Measurements from ENCODE around the gene SLC24A3. TPM values are rescaled to one million over a fixed set of nuclear protein-coding genes. Genes with fewer than 3 reads are reported as not detected.

SLC24A3 gene
- total RNA-seq, 1 donor from 2014 or later, result 13.1 TPM

- Histone ChIP-seq H3K9me3 (no peaks in the 10 kb centered on the region), H3K4me1 (peaks cover 24% of the 10 kb centered on the region), H3K27ac (peak overlapping the region; percentile 55), H3K27me3 (no peaks in the 10 kb centered on the region), H3K36me3 (no peaks in the 10 kb centered on the region), H3K4me3 (no peak overlapping the region)
- TF ChIP-seq, protein P1, sequence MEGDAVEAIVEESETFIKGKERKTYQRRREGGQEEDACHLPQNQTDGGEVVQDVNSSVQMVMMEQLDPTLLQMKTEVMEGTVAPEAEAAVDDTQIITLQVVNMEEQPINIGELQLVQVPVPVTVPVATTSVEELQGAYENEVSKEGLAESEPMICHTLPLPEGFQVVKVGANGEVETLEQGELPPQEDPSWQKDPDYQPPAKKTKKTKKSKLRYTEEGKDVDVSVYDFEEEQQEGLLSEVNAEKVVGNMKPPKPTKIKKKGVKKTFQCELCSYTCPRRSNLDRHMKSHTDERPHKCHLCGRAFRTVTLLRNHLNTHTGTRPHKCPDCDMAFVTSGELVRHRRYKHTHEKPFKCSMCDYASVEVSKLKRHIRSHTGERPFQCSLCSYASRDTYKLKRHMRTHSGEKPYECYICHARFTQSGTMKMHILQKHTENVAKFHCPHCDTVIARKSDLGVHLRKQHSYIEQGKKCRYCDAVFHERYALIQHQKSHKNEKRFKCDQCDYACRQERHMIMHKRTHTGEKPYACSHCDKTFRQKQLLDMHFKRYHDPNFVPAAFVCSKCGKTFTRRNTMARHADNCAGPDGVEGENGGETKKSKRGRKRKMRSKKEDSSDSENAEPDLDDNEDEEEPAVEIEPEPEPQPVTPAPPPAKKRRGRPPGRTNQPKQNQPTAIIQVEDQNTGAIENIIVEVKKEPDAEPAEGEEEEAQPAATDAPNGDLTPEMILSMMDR (IDR thresholded peaks at IDR 0.05), result no peak
- intact Hi-C loops (cut with DNase I), result no loop called here
- DNase-seq (peak; percentile 72), ATAC-seq (peak; percentile 80)
These were observed 40.1 kb downstream of the SLC24A3 start for GRCh38 chr20:19252451-19253120.

GRCh38 chr20:19253316-19253715 lies 40.9 kb downstream of the SLC24A3 start:
- intact Hi-C loops (cut with DNase I), result no loop called here
- no peak overlapping the region for H3K4me3 ChIP-seq
- H3K9me3 ChIP-seq, result no peaks in the 10 kb centered on the region
- DNase-seq (no peak), ATAC-seq (no peak)
- H3K4me1 ChIP-seq, result peaks cover 24% of the 10 kb centered on the region
- H3K36me3 ChIP-seq, result no peaks in the 10 kb centered on the region
- no peaks in the 10 kb centered on the region for H3K27me3 ChIP-seq
- TF ChIP-seq, protein P1 (IDR thresholded peaks at IDR 0.05), result no peak
- peak overlapping the region; percentile 47 for H3K27ac ChIP-seq

DNA sequence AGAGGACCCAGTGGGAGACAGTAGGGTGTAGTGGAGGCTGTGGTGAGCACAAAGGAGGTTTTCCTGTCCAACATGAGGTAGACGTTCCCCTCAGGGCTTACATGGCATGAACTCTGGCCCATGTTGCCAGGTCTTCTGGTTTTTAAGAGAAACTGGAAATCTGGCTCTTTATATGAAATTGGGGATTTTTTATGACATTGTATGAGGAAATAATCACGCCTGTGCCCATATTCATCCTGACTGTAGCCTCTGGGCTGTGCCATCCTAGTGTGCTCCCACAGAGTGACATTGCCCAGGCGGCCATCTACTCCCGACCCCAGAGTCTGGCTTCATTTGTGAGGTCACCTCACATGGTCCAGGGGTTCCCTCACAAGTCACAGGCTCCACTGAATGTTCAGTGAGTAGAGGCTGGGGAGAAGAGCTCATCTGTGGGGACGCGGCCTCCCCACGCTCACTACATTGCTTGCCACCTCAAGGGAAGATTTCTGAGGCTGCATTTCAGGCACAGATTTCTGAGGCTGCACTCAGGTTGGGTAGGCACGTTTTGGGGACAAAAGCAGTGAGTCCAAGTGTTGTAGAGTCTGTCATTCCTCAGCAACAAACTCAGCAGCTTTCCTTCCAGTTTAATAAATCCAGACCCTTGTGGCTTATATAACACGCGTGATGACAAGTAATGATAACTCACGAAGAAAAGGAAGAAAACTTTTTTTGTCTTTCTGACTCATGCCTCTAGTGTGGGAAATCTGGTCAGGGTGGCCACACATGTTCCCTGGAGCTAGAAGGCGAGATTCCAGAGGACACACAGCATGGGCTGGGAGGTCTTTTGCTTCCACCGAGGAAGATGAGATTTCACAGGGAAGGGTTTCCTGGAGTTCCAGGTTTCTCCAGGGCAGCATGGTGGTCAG lies 41.7 kb downstream of the SLC24A3 start:
- ATAC-seq, result no peak
- no peaks in the 10 kb centered on the region for H3K9me3 ChIP-seq
- intact Hi-C loops (cut with DNase I), result no loop called here
- no peak overlapping the region for H3K27ac ChIP-seq
- TF ChIP-seq, protein P1 (IDR thresholded peaks at IDR 0.05), result no peak
- no peaks in the 10 kb centered on the region for H3K27me3 ChIP-seq
- no peak overlapping the region for H3K4me3 ChIP-seq
- DNase-seq, result no peak
- no peaks in the 10 kb centered on the region for H3K36me3 ChIP-seq
- peaks cover 24% of the 10 kb centered on the region for H3K4me1 ChIP-seq

DNA sequence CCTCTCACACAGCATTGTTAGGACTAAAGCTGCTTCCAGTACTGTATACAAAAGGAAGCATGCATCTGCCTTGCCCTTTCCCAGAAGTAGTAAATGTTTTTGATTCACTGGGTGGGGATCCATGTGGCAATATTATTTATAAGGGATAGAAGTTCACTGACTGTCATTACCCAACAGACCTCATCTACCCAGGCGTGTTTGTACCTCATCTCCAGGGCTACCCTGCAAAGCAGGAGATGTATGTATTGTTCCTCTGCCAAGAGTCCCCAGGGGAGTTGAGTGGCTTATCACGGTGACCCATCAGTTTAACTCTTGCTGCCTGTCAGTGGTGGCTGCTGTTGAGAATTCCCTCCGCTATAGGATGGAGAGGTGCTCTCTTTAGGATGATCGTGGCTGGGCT lies 42.5 kb downstream of the SLC24A3 start:
- ATAC-seq (no peak), DNase-seq (no peak)
- H3K27ac ChIP-seq, result no peak overlapping the region
- H3K36me3 ChIP-seq, result no peaks in the 10 kb centered on the region
- TF ChIP-seq, protein P1 (IDR thresholded peaks at IDR 0.05), result no peak
- no peaks in the 10 kb centered on the region for H3K27me3 ChIP-seq
- no peak overlapping the region for H3K4me3 ChIP-seq
- no peaks in the 10 kb centered on the region for H3K9me3 ChIP-seq
- H3K4me1 ChIP-seq, result peaks cover 24% of the 10 kb centered on the region
- intact Hi-C loops (cut with DNase I), result no loop called here

DNA sequence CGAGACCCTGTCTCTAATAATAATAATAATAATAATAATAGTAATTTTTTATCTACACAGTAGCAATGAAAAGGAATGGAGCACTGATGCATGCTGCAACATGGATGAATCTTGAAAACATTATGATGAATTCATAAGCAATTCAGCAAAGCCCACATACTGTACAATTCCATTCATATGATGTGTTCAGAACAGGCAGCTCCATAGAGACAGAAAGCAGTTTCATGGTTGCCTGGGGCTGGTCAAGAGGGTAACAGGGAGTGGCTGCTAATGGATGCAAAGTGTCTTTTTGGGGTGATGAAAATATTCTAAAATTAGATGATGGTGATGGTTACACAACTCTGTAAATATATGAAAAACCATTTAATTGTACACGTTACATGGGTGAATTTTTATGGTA lies 43.6 kb downstream of the SLC24A3 start:
- TF ChIP-seq, protein P1 (IDR thresholded peaks at IDR 0.05), result no peak
- intact Hi-C loops (cut with DNase I), result no loop called here

More for the DNA sequence above, 43.6 kb downstream of the SLC24A3 start:
- DNase-seq, result no peak
- Histone ChIP-seq H3K4me1 (peaks cover 24% of the 10 kb centered on the region), H3K36me3 (no peaks in the 10 kb centered on the region), H3K27ac (no peak overlapping the region), H3K9me3 (no peaks in the 10 kb centered on the region), H3K27me3 (no peaks in the 10 kb centered on the region), H3K4me3 (no peak overlapping the region)
- ATAC-seq, result no peak

Data from upper lobe of right lung (tissue), 1 donor.